ENCODE results near the gene FIBP.

The FIBP gene

GRCh38 chr11:65855927-65856363 lies 32.3 kb downstream of the FIBP start:
- DNase-seq (ENCODE audit: low read depth) = no peak
- peak overlapping the region; percentile 96 for H3K4me3 ChIP-seq (ENCODE audit: low read length)
- no peak for TF ChIP-seq CTCF (conservative IDR thresholded peaks at IDR 0.05; ENCODE audit: low read depth, low read length)

- no peak for DNase-seq (ENCODE audit: low read depth)
- H3K4me3 ChIP-seq (ENCODE audit: low read length) = no peak overlapping the region
- TF ChIP-seq CTCF (conservative IDR thresholded peaks at IDR 0.05; ENCODE audit: low read depth, low read length) = no peak
These were observed 33.1 kb downstream of the FIBP start for GRCh38 chr11:65854852-65855837.

GRCh38 chr11:65854161-65854592 lies 34.1 kb downstream of the FIBP start:
- DNase-seq (ENCODE audit: low read depth) = no peak
- no peak for TF ChIP-seq CTCF (conservative IDR thresholded peaks at IDR 0.05; ENCODE audit: low read depth, low read length)
- no peak overlapping the region for H3K4me3 ChIP-seq (ENCODE audit: low read length)

GRCh38 chr11:65853246-65853979 lies 34.9 kb downstream of the FIBP start:
- H3K4me3 ChIP-seq (ENCODE audit: low read length) = no peak overlapping the region
- no peak for DNase-seq (ENCODE audit: low read depth)
- peak; percentile 29 for TF ChIP-seq CTCF (conservative IDR thresholded peaks at IDR 0.05; ENCODE audit: low read depth, low read length)

- no peak overlapping the region for H3K4me3 ChIP-seq (ENCODE audit: low read length)
- TF ChIP-seq CTCF (conservative IDR thresholded peaks at IDR 0.05; ENCODE audit: low read depth, low read length) = no peak
- DNase-seq (ENCODE audit: low read depth) = no peak
These were observed 35.6 kb downstream of the FIBP start for GRCh38 chr11:65852508-65853245.

GRCh38 chr11:65851811-65852507 lies 36.3 kb downstream of the FIBP start:
- TF ChIP-seq CTCF (conservative IDR thresholded peaks at IDR 0.05; ENCODE audit: low read depth, low read length) = no peak
- H3K4me3 ChIP-seq (ENCODE audit: low read length) = no peak overlapping the region
- no peak for DNase-seq (ENCODE audit: low read depth)
